Measurements from ENCODE around the gene PARD3B.

Gene PARD3B

DNA sequence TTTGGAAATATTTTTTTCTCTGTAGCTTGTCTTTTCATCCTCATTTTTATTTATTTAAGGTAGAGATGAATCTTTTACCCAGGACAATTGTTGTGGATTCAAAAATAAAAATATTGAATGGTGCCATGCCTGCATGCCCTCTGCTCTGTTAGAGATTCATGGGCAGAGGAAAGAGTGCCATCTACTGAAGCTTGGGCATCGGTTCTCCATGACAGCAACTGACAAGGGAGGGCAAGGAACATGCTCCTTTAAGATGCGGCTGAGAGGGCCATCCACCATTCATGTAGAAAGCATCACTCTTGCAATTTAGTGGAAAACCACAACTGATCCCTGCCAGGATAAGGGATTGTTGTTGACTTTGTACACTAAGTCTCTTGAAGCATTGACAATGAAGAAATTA lies 79.9 kb downstream of the PARD3B start:
- H3K9me2 ChIP-seq (replicated peaks; ENCODE audit: insufficient read depth, low read length) = no peaks in the 10 kb centered on the region
- peak; percentile 14; the same call in 1 of the 2 replicates for TF ChIP-seq CTCF (IDR thresholded peaks at IDR 0.05; ENCODE audit: low read length)
- no peak for TF ChIP-seq EZH2 (optimal IDR thresholded peaks at IDR 0.05; ENCODE audit: low read depth, low read length)
- TF ChIP-seq EZH2phosphoT487 (IDR thresholded peaks at IDR 0.05; ENCODE audit: low read length) = no peak
- peaks cover 10% of the 10 kb centered on the region; the same call in 1 of the 2 replicates for H3K4me1 ChIP-seq (ENCODE audit: low read length)
- DNase-seq = no peak
- H3K9me3 ChIP-seq (replicated peaks; ENCODE audit: insufficient read depth, low read length) = no peaks in the 10 kb centered on the region
- H3K79me2 ChIP-seq (ENCODE audit: low read length) = no peaks in the 10 kb centered on the region
- no peak overlapping the region for H2AFZ ChIP-seq (ENCODE audit: low read length)
- no peaks in the 10 kb centered on the region for H3F3A ChIP-seq (ENCODE audit: insufficient read depth, low read length)
- no peak overlapping the region for H3K9ac ChIP-seq (ENCODE audit: low read length)
- no peaks in the 10 kb centered on the region for H3K36me3 ChIP-seq (replicated peaks; ENCODE audit: insufficient read depth, low read length)
- no peak overlapping the region for H3K4me2 ChIP-seq (ENCODE audit: low read depth, low read length)
- H3K4me3 ChIP-seq (ENCODE audit: low read length) = no peak overlapping the region
- no peaks in the 10 kb centered on the region for H3K27me3 ChIP-seq (replicated peaks; ENCODE audit: insufficient read depth, low read length)
- H3K27ac ChIP-seq (ENCODE audit: low read length) = no peak overlapping the region
- no peaks in the 10 kb centered on the region for H4K20me1 ChIP-seq (ENCODE audit: insufficient read depth, low read length)

- Histone ChIP-seq H3K9me3 (replicated peaks; ENCODE audit: insufficient read depth, low read length) (no peaks in the 10 kb centered on the region), H3K4me2 (ENCODE audit: low read depth, low read length) (no peak overlapping the region), H3K36me3 (replicated peaks; ENCODE audit: insufficient read depth, low read length) (no peaks in the 10 kb centered on the region), H3K4me1 (ENCODE audit: low read length) (no peaks in the 10 kb centered on the region), H3K79me2 (ENCODE audit: low read length) (no peaks in the 10 kb centered on the region), H4K20me1 (ENCODE audit: insufficient read depth, low read length) (no peaks in the 10 kb centered on the region), H2AFZ (ENCODE audit: low read length) (no peak overlapping the region), H3K27me3 (replicated peaks; ENCODE audit: insufficient read depth, low read length) (no peaks in the 10 kb centered on the region), H3F3A (ENCODE audit: insufficient read depth, low read length) (no peaks in the 10 kb centered on the region), H3K9me2 (replicated peaks; ENCODE audit: insufficient read depth, low read length) (no peaks in the 10 kb centered on the region), H3K4me3 (ENCODE audit: low read length) (no peak overlapping the region), H3K9ac (ENCODE audit: low read length) (no peak overlapping the region), H3K27ac (ENCODE audit: low read length) (no peak overlapping the region)
- TF ChIP-seq EZH2phosphoT487 (IDR thresholded peaks at IDR 0.05; ENCODE audit: low read length) = no peak
- no peak for TF ChIP-seq CTCF (IDR thresholded peaks at IDR 0.05; ENCODE audit: low read length)
- TF ChIP-seq EZH2 (optimal IDR thresholded peaks at IDR 0.05; ENCODE audit: low read depth, low read length) = no peak
- no peak for DNase-seq
Observed at GRCh38 chr2:204628926-204629712, 83.8 kb downstream of the PARD3B start.

DNA sequence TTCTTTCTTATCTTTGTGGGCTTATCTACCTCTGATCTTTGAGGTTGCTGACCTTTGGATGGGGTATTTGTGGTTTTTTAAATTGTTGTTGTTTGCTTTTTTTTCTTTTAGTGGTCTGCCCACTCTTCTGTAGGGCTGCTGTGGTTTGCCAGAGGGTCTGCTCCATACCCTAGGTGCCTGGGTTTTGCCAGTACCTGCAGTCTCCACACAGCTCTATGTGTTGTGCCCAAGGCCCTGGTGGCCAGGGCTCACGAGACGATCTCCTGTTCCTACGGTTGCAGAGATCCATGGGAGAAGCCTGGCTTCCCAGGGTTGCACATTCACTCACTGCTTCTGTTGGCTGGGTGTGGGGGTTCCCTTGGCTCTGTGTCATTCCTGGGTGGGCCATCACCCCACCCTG lies 87.1 kb downstream of the PARD3B start:
- H3K4me1 ChIP-seq (ENCODE audit: low read length) = no peaks in the 10 kb centered on the region
- no peaks in the 10 kb centered on the region for H3K9me2 ChIP-seq (replicated peaks; ENCODE audit: insufficient read depth, low read length)
- H4K20me1 ChIP-seq (ENCODE audit: insufficient read depth, low read length) = no peaks in the 10 kb centered on the region
- TF ChIP-seq EZH2 (optimal IDR thresholded peaks at IDR 0.05; ENCODE audit: low read depth, low read length) (no peak), EZH2phosphoT487 (IDR thresholded peaks at IDR 0.05; ENCODE audit: low read length) (no peak), CTCF (IDR thresholded peaks at IDR 0.05; ENCODE audit: low read length) (no peak)
- no peaks in the 10 kb centered on the region for H3F3A ChIP-seq (ENCODE audit: insufficient read depth, low read length)
- DNase-seq = no peak
- H3K4me2 ChIP-seq (ENCODE audit: low read depth, low read length) = no peak overlapping the region
- no peaks in the 10 kb centered on the region for H3K9me3 ChIP-seq (replicated peaks; ENCODE audit: insufficient read depth, low read length)
- H3K27ac ChIP-seq (ENCODE audit: low read length) = no peak overlapping the region
- H2AFZ ChIP-seq (ENCODE audit: low read length) = no peak overlapping the region
- H3K9ac ChIP-seq (ENCODE audit: low read length) = no peak overlapping the region
- no peaks in the 10 kb centered on the region for H3K27me3 ChIP-seq (replicated peaks; ENCODE audit: insufficient read depth, low read length)
- no peaks in the 10 kb centered on the region for H3K79me2 ChIP-seq (ENCODE audit: low read length)
- H3K4me3 ChIP-seq (ENCODE audit: low read length) = no peak overlapping the region
- H3K36me3 ChIP-seq (replicated peaks; ENCODE audit: insufficient read depth, low read length) = no peaks in the 10 kb centered on the region

Measured in MM.1S (cell line).